AG09309 (cell line): ENCODE measurements around the gene ARHGAP18.
"Not testable (repeated sequence)": the region's sequence is repeated elsewhere in the genome, so short reads cannot be mapped to it uniquely, and the experiment has no call there.

ENCODE experiments used
- DNase-seq: peaks from one replicate; pipeline ENCODE4 v3.0.0-alpha.2; 2010; ENCODE audit warnings: low read depth
- H3K4me3 ChIP-seq: 2 replicates; pipeline ENCODE4 v1.5.1; 2011; ENCODE audit warnings: mild to moderate bottlenecking, low read depth, low read length, moderate library complexity; ENCODE audit not compliant: control insufficient read depth
- CTCF ChIP-seq: IDR thresholded peaks from 2 replicates; pipeline ENCODE4 v1.5.1; 2011; ENCODE audit warnings: mild to moderate bottlenecking, low read depth, low read length, inconsistent platforms; ENCODE audit not compliant: insufficient read depth, control insufficient read depth; ENCODE audit errors: missing control alignments

Gene ARHGAP18

DNA sequence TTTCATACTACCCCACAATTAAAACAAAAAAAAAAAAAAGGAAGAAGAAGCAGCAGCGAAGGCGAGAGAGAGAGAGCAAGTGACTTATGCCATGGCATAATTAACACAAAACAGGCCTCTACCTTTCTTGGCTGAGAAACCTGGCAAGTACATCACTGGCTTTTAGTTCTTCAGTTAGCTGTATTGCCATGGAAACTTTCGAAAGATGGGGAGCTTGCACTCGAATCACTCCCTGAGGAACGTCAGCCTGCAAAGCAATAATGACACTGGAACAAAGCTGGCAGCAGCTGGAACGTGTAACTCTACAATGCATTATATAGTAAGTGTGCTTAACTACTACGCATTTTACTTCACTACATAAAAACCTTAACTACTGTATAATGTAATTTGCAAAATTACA is 126.1 kb downstream of the ARHGAP18 start:
- H3K4me3 ChIP-seq: no peak overlapping the region
- DNase-seq: no peak
- TF ChIP-seq CTCF: no peak

- no peak overlapping the region for H3K4me3 ChIP-seq
- no peak for DNase-seq
- no peak for TF ChIP-seq CTCF
These were observed 131.7 kb downstream of the ARHGAP18 start for GRCh38 chr6:129578315-129578714.

DNA sequence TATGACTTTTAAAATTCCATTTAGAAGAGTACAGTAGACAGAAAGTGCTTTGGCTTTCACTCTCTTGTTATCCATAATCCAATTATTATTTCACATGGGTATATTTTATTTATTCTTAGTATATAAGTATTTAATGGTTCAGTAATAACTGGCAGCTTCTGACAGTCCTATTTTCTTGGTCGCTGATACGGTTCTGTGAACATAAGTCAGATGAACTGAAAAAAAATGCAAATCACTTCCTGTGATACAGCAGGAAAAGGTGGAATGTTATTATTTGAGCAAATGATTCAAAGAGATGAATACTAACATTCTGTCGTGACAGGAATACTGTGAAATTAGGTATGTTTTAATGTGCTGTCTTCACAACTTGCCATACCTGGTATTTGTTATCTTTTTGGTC is 132.3 kb downstream of the ARHGAP18 start:
- DNase-seq: no peak
- no peak overlapping the region for H3K4me3 ChIP-seq
- no peak for TF ChIP-seq CTCF

GRCh38 chr6:129576456-129576855 is 133.5 kb downstream of the ARHGAP18 start:
- DNase-seq: no peak
- H3K4me3 ChIP-seq: no peak overlapping the region
- no peak for TF ChIP-seq CTCF

DNA sequence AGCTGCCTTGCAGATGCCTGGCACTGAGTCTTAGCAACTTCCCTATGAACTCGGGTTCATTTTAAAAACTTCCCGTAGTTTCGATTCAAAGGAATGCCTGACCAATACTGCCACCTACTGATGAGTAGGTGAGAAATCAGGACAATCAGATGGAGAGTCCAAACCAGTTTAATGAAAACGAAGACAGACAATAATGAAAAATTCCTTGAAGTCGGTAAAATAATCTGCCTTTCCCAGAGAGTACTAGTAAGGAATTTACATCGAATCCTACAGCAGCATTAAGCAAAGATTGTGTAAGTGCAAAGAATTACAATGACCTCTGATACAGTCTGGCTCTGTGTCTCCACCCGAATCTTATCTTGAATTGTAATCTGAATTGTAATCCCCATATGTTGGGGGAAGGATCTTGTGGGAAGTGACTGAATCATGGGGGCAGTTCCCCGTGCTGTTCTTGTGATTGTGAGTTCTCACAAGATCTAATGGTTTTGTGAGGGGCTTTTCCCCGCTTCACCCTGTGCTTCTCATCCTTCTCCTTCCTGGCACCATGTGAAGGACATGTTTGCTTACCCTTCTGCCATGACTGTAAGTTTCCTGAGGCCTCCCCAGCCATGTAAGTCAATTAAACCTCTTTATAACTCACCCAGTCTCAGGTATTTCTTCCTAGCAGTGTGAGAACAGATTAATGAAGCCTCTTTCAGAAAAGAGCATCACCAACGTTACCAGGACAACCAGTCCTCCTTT is 134.4 kb downstream of the ARHGAP18 start:
- peak; percentile 28 for DNase-seq
- TF ChIP-seq CTCF: peak; percentile 65
- no peak overlapping the region for H3K4me3 ChIP-seq

GRCh38 chr6:129574605-129575004 is 135.4 kb downstream of the ARHGAP18 start:
- not testable (repeated sequence) for H3K4me3 ChIP-seq, DNase-seq

GRCh38 chr6:129570929-129571328 is 139.0 kb downstream of the ARHGAP18 start:
- not testable (repeated sequence) for H3K4me3 ChIP-seq, DNase-seq

GRCh38 chr6:129568015-129568414 is 142.0 kb downstream of the ARHGAP18 start:
- no peak for DNase-seq

More at GRCh38 chr6:129568015-129568414, 142.0 kb downstream of the ARHGAP18 start:
- no peak overlapping the region for H3K4me3 ChIP-seq
- TF ChIP-seq CTCF: no peak
